Measurements from ENCODE around the gene F9.

The F9 gene

GRCh38 chrX:139600105-139600504, 69.6 kb downstream of the F9 start:
- no peak for DNase-seq (ENCODE audit: low spot score)
